Ishikawa (cell line): ENCODE data around the gene BPTF.
A peak's percentile ranks its signal among the peaks of the same experiment; 100 is the strongest.
"Not testable (repeated sequence)": the region's sequence is repeated elsewhere in the genome, so short reads cannot be mapped to it uniquely, and the experiment has no call there.

Source experiments
- CEBPB ChIP-seq: IDR thresholded peaks from 2 replicates; pipeline ENCODE4 v1.6.1; 2012
- CREB1 ChIP-seq: IDR thresholded peaks from 2 replicates; pipeline ENCODE4 v1.6.1; 2012; ENCODE audit warnings: low read depth
- EGR1 ChIP-seq: IDR thresholded peaks from 2 replicates; pipeline ENCODE4 v1.6.1; 2012
- EP300 ChIP-seq: IDR thresholded peaks from 2 replicates; pipeline ENCODE4 v1.6.1; 2012; ENCODE audit warnings: borderline replicate concordance
- FOXM1 ChIP-seq: IDR thresholded peaks from 2 replicates; pipeline ENCODE4 v1.6.1; 2012; ENCODE audit warnings: low read depth, borderline replicate concordance
- MAX ChIP-seq: IDR thresholded peaks from 2 replicates; pipeline ENCODE4 v1.6.1; 2012
- NFIC ChIP-seq: IDR thresholded peaks from 2 replicates; pipeline ENCODE4 v1.6.1; 2012
- RAD21 ChIP-seq: IDR thresholded peaks from 2 replicates; pipeline ENCODE4 v1.6.1; 2012; ENCODE audit warnings: low read depth
- REST ChIP-seq: IDR thresholded peaks from 2 replicates; pipeline ENCODE4 v1.6.1; 2012; ENCODE audit warnings: low read depth, mild to moderate bottlenecking
- TAF1 ChIP-seq: IDR thresholded peaks from 2 replicates; pipeline ENCODE4 v1.6.1; 2012; ENCODE audit warnings: low read depth, mild to moderate bottlenecking
- TCF12 ChIP-seq: IDR thresholded peaks from 2 replicates; pipeline ENCODE4 v1.6.1; 2012; ENCODE audit warnings: low read depth
- TEAD4 ChIP-seq: IDR thresholded peaks from 2 replicates; pipeline ENCODE4 v1.6.1; 2012
- USF1 ChIP-seq: IDR thresholded peaks from 2 replicates; pipeline ENCODE4 v1.6.1; 2012
- YY1 ChIP-seq: IDR thresholded peaks from 2 replicates; pipeline ENCODE4 v1.6.1; 2012; ENCODE audit warnings: low read depth
- ZBTB7A ChIP-seq: IDR thresholded peaks from 2 replicates; pipeline ENCODE4 v1.6.1; 2012; ENCODE audit warnings: low read depth

BPTF gene

GRCh38 chr17:67996301-67997171 is 171.2 kb downstream of the BPTF start, which contains the start of gene C17orf58:
Gene C17orf58, minus strand, starts transcription at chr17:67996469. Its CDS starts 271 bp downstream, at chr17:67996198.
- not testable (repeated sequence) for TF ChIP-seq EP300, TAF1, MAX

- TF ChIP-seq TAF1: no peak
- TF ChIP-seq CEBPB: no peak
- TF ChIP-seq TEAD4: no peak
- no peak for TF ChIP-seq YY1
- no peak for TF ChIP-seq MAX
- no peak for TF ChIP-seq REST
- TF ChIP-seq FOXM1: no peak
- no peak for TF ChIP-seq USF1
- no peak for TF ChIP-seq NFIC
- no peak for TF ChIP-seq EP300
- no peak for TF ChIP-seq CREB1
- no peak for TF ChIP-seq EGR1
- TF ChIP-seq TCF12: no peak
- TF ChIP-seq RAD21: no peak
- no peak for TF ChIP-seq ZBTB7A
Observed at GRCh38 chr17:67998466-67998865, 173.2 kb downstream of the BPTF start.

GRCh38 chr17:67999291-67999911 is 174.1 kb downstream of the BPTF start:
- TF ChIP-seq FOXM1: no peak
- peak; percentile 11; the same call in 1 of the 2 replicates for TF ChIP-seq TEAD4
- TF ChIP-seq NFIC: 0 out of 2 replicates have a peak, but pooled peaks have one; percentile 11

GRCh38 chr17:68004201-68004600 is 178.9 kb downstream of the BPTF start:
- no peak for TF ChIP-seq FOXM1
- no peak for TF ChIP-seq EP300
- TF ChIP-seq USF1: no peak
- no peak for TF ChIP-seq CEBPB
- no peak for TF ChIP-seq MAX
- TF ChIP-seq EGR1: no peak

GRCh38 chr17:68006797-68007196 is 181.5 kb downstream of the BPTF start:
- TF ChIP-seq EP300 (no peak), TEAD4 (no peak), NFIC (no peak), ZBTB7A (no peak), USF1 (no peak)

GRCh38 chr17:68011199-68011665 is 185.9 kb downstream of the BPTF start:
- TF ChIP-seq EGR1 (no peak), ZBTB7A (no peak), RAD21 (peak; percentile 35; the same call in 1 of the 2 replicates)

GRCh38 chr17:68013385-68013784 is 188.1 kb downstream of the BPTF start:
- TF ChIP-seq RAD21 (no peak), EP300 (no peak), CEBPB (no peak), TAF1 (no peak), CREB1 (no peak), TCF12 (no peak), NFIC (no peak), REST (no peak), USF1 (no peak), MAX (no peak), EGR1 (no peak), FOXM1 (no peak), ZBTB7A (no peak), YY1 (no peak), TEAD4 (no peak)
